Mucosa of descending colon (tissue), 3 donors: Measurements from ENCODE around the gene FYCO1. TPM values are rescaled to one million over a fixed set of nuclear protein-coding genes. Genes with fewer than 3 reads are reported as not detected.
A peak's percentile ranks its signal among the peaks of the same experiment; 100 is the strongest.

Experiments
- ATAC-seq: fragments of 200-7000 bp; cut with Tn5 transposase; one replicate; pipeline ENCODE4 v1.9.1; 2020; ENCODE audit warnings: mild to moderate bottlenecking, moderate library complexity
- DNase-seq, 3 donors: peaks; one replicate each; pipeline ENCODE4 v3.0.0-alpha.2; 2020
- H3K36me3 ChIP-seq: fragments of 200-600 bp; one replicate; pipeline ENCODE4 v1.8.0; 2021; ENCODE audit warnings: low read depth, mild to moderate bottlenecking
- H3K4me1 ChIP-seq: fragments of 200-600 bp; one replicate; pipeline ENCODE4 v1.8.0; 2021; ENCODE audit warnings: low read depth, mild to moderate bottlenecking
- H3K4me3 ChIP-seq: fragments of 200-600 bp; one replicate; pipeline ENCODE4 v1.8.0; 2021; ENCODE audit warnings: mild to moderate bottlenecking
- H3K9me3 ChIP-seq: fragments of 200-600 bp; one replicate; pipeline ENCODE4 v1.8.0; 2021; ENCODE audit warnings: mild to moderate bottlenecking
- intact Hi-C, 2 donors: fragments of 100-400 bp; cut with DNase I in 1 of 2; cut with micrococcal nuclease in 1 of 2; formaldehyde crosslinking; loops; one replicate each; pipeline versions ENCODE4 v1.11.0 to v1.11.1; 2022; cut with DNase I, micrococcal nuclease
- total RNA-seq, 3 donors: library from RNA; stranded (reverse); fragmentation: NEBNext Ultra II Directional in 2 of 3; extraction: Animal tissue kit (Norgen Biotek cat#: 25700) in 2 of 3; gene quantifications; one replicate each; pipeline versions ENCODE4 v1.2.1 to v1.2.4, GENCODE V29; 2021 to 2023
- TF ChIP-seq, protein P1 (sequence below): fragments of 200-600 bp; IDR thresholded peaks from one replicate; pipeline ENCODE4 v1.8.0; 2022; ENCODE audit warnings: antibody characterized with exemption, mild to moderate bottlenecking
- donor health status: DM: no; HTN: no; CAD: no; lungs with moderate emphysema.
- donor health status: DM: no; HTN: no; CAD: no.
- donor health status: DM: no; HTN: yes; CAD: no.

Gene FYCO1
- total RNA-seq, 3 donors from 2014 or later, result 25.4 to 76.5 (median 27.7) TPM

- ATAC-seq, result no peak
- TF ChIP-seq, protein P1, sequence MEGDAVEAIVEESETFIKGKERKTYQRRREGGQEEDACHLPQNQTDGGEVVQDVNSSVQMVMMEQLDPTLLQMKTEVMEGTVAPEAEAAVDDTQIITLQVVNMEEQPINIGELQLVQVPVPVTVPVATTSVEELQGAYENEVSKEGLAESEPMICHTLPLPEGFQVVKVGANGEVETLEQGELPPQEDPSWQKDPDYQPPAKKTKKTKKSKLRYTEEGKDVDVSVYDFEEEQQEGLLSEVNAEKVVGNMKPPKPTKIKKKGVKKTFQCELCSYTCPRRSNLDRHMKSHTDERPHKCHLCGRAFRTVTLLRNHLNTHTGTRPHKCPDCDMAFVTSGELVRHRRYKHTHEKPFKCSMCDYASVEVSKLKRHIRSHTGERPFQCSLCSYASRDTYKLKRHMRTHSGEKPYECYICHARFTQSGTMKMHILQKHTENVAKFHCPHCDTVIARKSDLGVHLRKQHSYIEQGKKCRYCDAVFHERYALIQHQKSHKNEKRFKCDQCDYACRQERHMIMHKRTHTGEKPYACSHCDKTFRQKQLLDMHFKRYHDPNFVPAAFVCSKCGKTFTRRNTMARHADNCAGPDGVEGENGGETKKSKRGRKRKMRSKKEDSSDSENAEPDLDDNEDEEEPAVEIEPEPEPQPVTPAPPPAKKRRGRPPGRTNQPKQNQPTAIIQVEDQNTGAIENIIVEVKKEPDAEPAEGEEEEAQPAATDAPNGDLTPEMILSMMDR, result no peak
- Histone ChIP-seq H3K4me3 (no peak overlapping the region), H3K4me1 (no peaks in the 10 kb centered on the region), H3K36me3 (no peaks in the 10 kb centered on the region), H3K9me3 (no peaks in the 10 kb centered on the region)
- DNase-seq, result no peak
- intact Hi-C loops, result loop anchor here in 1 of 2 donors (10.0 kb wide), 1 partner anchor 153 kb away; no protein-coding TSS in a partner anchor
Measured at GRCh38 chr3:45917146-45917898, 78.3 kb downstream of the FYCO1 start.

- H3K9me3 ChIP-seq, result no peaks in the 10 kb centered on the region
- ATAC-seq (peak; percentile 70), DNase-seq (peak; percentile 38 to 64 (median 54))
- intact Hi-C loops, result loop anchor here in 1 of 2 donors (10.0 kb wide), 1 partner anchor 151 kb away; no protein-coding TSS in a partner anchor
- H3K4me1 ChIP-seq, result no peaks in the 10 kb centered on the region
- H3K4me3 ChIP-seq, result no peak overlapping the region
- TF ChIP-seq, protein P1, result no peak
- H3K36me3 ChIP-seq, result no peaks in the 10 kb centered on the region
Measured at GRCh38 chr3:45915518-45916231, 79.9 kb downstream of the FYCO1 start.

DNA sequence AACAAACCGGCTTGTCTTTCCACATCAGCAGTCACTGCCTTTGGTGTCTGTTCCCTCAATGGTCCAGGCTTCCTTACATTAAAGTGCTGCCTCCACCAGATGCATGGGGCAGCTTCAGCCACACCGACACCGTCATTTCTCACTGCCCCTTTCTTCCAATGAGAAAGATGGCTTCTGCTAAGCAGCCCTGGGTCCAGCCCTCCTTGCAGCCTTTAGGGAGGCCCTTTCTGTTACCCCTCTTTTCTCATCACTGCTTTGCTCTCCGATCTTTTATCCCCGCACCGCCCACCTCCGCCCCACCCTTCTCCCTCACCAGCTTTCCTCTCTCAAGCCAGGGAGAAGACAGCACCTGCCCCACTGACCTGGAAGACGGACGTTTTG, 80.6 kb downstream of the FYCO1 start:
- DNase-seq (no peak), ATAC-seq (no peak)
- TF ChIP-seq, protein P1, result no peak
- intact Hi-C loops, result loop anchor here in 1 of 2 donors (10.0 kb wide), 1 partner anchor 150 kb away; no protein-coding TSS in a partner anchor
- Histone ChIP-seq H3K9me3 (no peaks in the 10 kb centered on the region), H3K36me3 (no peaks in the 10 kb centered on the region), H3K4me3 (no peak overlapping the region), H3K4me1 (no peaks in the 10 kb centered on the region)

- no peaks in the 10 kb centered on the region for H3K4me1 ChIP-seq
- intact Hi-C loops, result loop anchor here in 1 of 2 donors (10.0 kb wide), 1 partner anchor 150 kb away; no protein-coding TSS in a partner anchor
- H3K9me3 ChIP-seq, result no peaks in the 10 kb centered on the region
- DNase-seq, result no peak
- no peak for ATAC-seq
- TF ChIP-seq, protein P1, result no peak
- no peak overlapping the region for H3K4me3 ChIP-seq
- H3K36me3 ChIP-seq, result no peaks in the 10 kb centered on the region
Measured at GRCh38 chr3:45914362-45915058, 81.1 kb downstream of the FYCO1 start.

GRCh38 chr3:45912435-45912834, 83.2 kb downstream of the FYCO1 start:
- no peak for DNase-seq
- intact Hi-C loops, result loop anchor here in 1 of 2 donors (10.0 kb wide), 1 partner anchor 148 kb away; no protein-coding TSS in a partner anchor
- Histone ChIP-seq H3K4me3 (no peak overlapping the region), H3K4me1 (no peaks in the 10 kb centered on the region), H3K9me3 (no peaks in the 10 kb centered on the region), H3K36me3 (no peaks in the 10 kb centered on the region)
- no peak for ATAC-seq
- TF ChIP-seq, protein P1, result no peak
